CD4-positive, alpha-beta T cell (primary cell): ENCODE measurements around the gene RSU1. TPM values are rescaled to one million over a fixed set of nuclear protein-coding genes. Genes with fewer than 3 reads are reported as not detected.
A peak's percentile ranks its signal among the peaks of the same experiment; 100 is the strongest.

Experiments used
- ATAC-seq: fragments of 200-7000 bp; cut with Tn5 transposase; one replicate; pipeline ENCODE4 v1.10.0; 2022; ENCODE audit warnings: mild to moderate bottlenecking; ENCODE audit not compliant: poor library complexity
- CTCF ChIA-PET: fragments of 350-600 bp; sonication (Branson Sonifier 250); formaldehyde crosslinking; loops from one replicate; lab custom pipeline; 2021; ENCODE audit warnings: antibody characterized with exemption, inconsistent platforms; lab: Charles Lee
- POLR2A ChIA-PET: fragments of 350-600 bp; sonication (Branson Sonifier 250); formaldehyde crosslinking; loops from one replicate; lab custom pipeline; 2021; ENCODE audit warnings: antibody characterized with exemption, inconsistent platforms; lab: Charles Lee
- DNase-seq, 14 experiments: peaks; one replicate each; pipeline ENCODE4 v3.0.0-alpha.2; 2013 to 2020; ENCODE audit warnings: mixed read lengths in 2 of 14
- H3K27ac ChIP-seq, 2 donors: one replicate each; pipeline versions ENCODE4 v1.5.1 to v1.7.0; 2013; ENCODE audit warnings: low read length in 2 of 2, low read depth in 1 of 2, mild to moderate bottlenecking in 1 of 2
- H3K27me3 ChIP-seq, 2 experiments: 1 replicate in 1 of 2; 2 replicates in 1 of 2; pipeline versions ENCODE4 v1.6.1 to v1.7.0; 2013; ENCODE audit warnings: low read length in 2 of 2, control low read depth in 1 of 2, mild to moderate bottlenecking in 1 of 2, moderate library complexity in 1 of 2; ENCODE audit not compliant: insufficient read depth in 2 of 2, control insufficient read depth in 1 of 2
- H3K36me3 ChIP-seq: one replicate; pipeline ENCODE4 v1.6.1; 2013; ENCODE audit warnings: low read length, control low read depth; ENCODE audit not compliant: insufficient read depth
- H3K4me1 ChIP-seq: one replicate; pipeline ENCODE4 v1.6.1; 2013; ENCODE audit warnings: low read length, control low read depth; ENCODE audit not compliant: insufficient read depth
- H3K4me3 ChIP-seq: one replicate; pipeline ENCODE4 v1.5.1; 2013; ENCODE audit warnings: mild to moderate bottlenecking, low read length, moderate library complexity
- H3K9me3 ChIP-seq, 2 experiments: 1 replicate in 1 of 2; 2 replicates in 1 of 2; pipeline versions ENCODE4 v1.6.1 to v1.7.0; 2013; ENCODE audit warnings: low read length in 2 of 2, mild to moderate bottlenecking in 2 of 2, control low read depth in 1 of 2, moderate library complexity in 1 of 2; ENCODE audit not compliant: control insufficient read depth in 1 of 2, insufficient read depth in 1 of 2
- H3K27ac Mint-ChIP-seq: one replicate; pipeline ENCODE4 v1.8.0; 2020; ENCODE audit warnings: mixed read lengths
- H3K27me3 Mint-ChIP-seq: one replicate; pipeline ENCODE4 v1.8.0; 2021; ENCODE audit warnings: mixed read lengths
- H3K36me3 Mint-ChIP-seq: one replicate; pipeline ENCODE4 v1.8.0; 2021; ENCODE audit warnings: low read depth, mixed read lengths
- H3K4me1 Mint-ChIP-seq: one replicate; pipeline ENCODE4 v1.8.0; 2021; ENCODE audit warnings: low read depth, mixed read lengths
- H3K4me3 Mint-ChIP-seq: one replicate; pipeline ENCODE4 v1.8.0; 2020; ENCODE audit warnings: mild to moderate bottlenecking, mixed read lengths
- H3K9me3 Mint-ChIP-seq: one replicate; pipeline ENCODE4 v1.8.0; 2020; ENCODE audit warnings: mixed read lengths
- CTCF ChIP-seq: fragments of 200-600 bp; IDR thresholded peaks from one replicate; pipeline ENCODE4 v1.8.0; 2022; ENCODE audit warnings: antibody characterized with exemption, mild to moderate bottlenecking
- intact Hi-C, 2 experiments: fragments of 100-400 bp; cut with DNase I in 1 of 2; cut with micrococcal nuclease in 1 of 2; formaldehyde crosslinking; loops; one replicate each; pipeline versions ENCODE4 v1.15.1 to v1.9.0; 2023 to 2025; cut with DNase I, micrococcal nuclease
- total RNA-seq, 174 experiments: library from RNA in 2 of 174; stranded (reverse) in 2 of 174; gene quantifications; one replicate each; pipeline ENCODE4 v1.2.3 and lab custom pipeline; 2021 to 2026

RSU1 gene
- total RNA-seq, 2 experiments from 2014 or later: 26.2 to 28.8 TPM

- no peak for ATAC-seq
- no peaks in the 10 kb centered on the region for H3K9me3 ChIP-seq
- H3K27ac ChIP-seq: no peak overlapping the region
- H3K4me3 ChIP-seq: no peak overlapping the region
- no peak for TF ChIP-seq CTCF
- DNase-seq: no peak
- H3K36me3 ChIP-seq: no peaks in the 10 kb centered on the region
- no peak overlapping the region for H3K27ac Mint-ChIP-seq
- intact Hi-C loops: no loop called here
- H3K4me1 ChIP-seq: no peaks in the 10 kb centered on the region
- no peak overlapping the region for H3K4me3 Mint-ChIP-seq
- no peaks in the 10 kb centered on the region for H3K9me3 Mint-ChIP-seq
- CTCF ChIA-PET: no interaction called here
- H3K36me3 Mint-ChIP-seq: peaks cover 10% of the 10 kb centered on the region
- POLR2A ChIA-PET: no interaction called here
- H3K27me3 Mint-ChIP-seq: no peaks in the 10 kb centered on the region
- no peaks in the 10 kb centered on the region for H3K4me1 Mint-ChIP-seq
- H3K27me3 ChIP-seq: no peaks in the 10 kb centered on the region
Observed at GRCh38 chr10:16648366-16648765, 168.9 kb downstream of the RSU1 start.

- no peaks in the 10 kb centered on the region for H3K9me3 ChIP-seq
- Mint-ChIP-seq H3K4me3 (no peak overlapping the region), H3K27ac (no peak overlapping the region), H3K36me3 (peaks cover 10% of the 10 kb centered on the region), H3K9me3 (no peaks in the 10 kb centered on the region), H3K27me3 (no peaks in the 10 kb centered on the region), H3K4me1 (no peaks in the 10 kb centered on the region)
- no peak overlapping the region for H3K4me3 ChIP-seq
- no peak overlapping the region for H3K27ac ChIP-seq
- H3K36me3 ChIP-seq: no peaks in the 10 kb centered on the region
- H3K4me1 ChIP-seq: no peaks in the 10 kb centered on the region
- intact Hi-C loops: no loop called here
- ChIA-PET POLR2A (no interaction called here), CTCF (no interaction called here)
- ATAC-seq (no peak), DNase-seq (peak in 1 of 14 experiments; percentile 4)
- TF ChIP-seq CTCF: no peak
- H3K27me3 ChIP-seq: no peaks in the 10 kb centered on the region
Observed at GRCh38 chr10:16646181-16647059, 170.8 kb downstream of the RSU1 start.

- intact Hi-C loops: no loop called here
- peaks cover 13% of the 10 kb centered on the region for H3K36me3 Mint-ChIP-seq
- no peak overlapping the region for H3K27ac Mint-ChIP-seq
- H3K36me3 ChIP-seq: no peaks in the 10 kb centered on the region
- DNase-seq: no peak
- no peak overlapping the region for H3K27ac ChIP-seq
- ChIA-PET POLR2A (no interaction called here), CTCF (no interaction called here)
- no peaks in the 10 kb centered on the region for H3K9me3 Mint-ChIP-seq
- no peak for TF ChIP-seq CTCF
- H3K4me3 ChIP-seq: no peak overlapping the region
- H3K27me3 ChIP-seq: no peaks in the 10 kb centered on the region
- H3K27me3 Mint-ChIP-seq: no peaks in the 10 kb centered on the region
- H3K4me1 Mint-ChIP-seq: no peaks in the 10 kb centered on the region
- ATAC-seq: no peak
- no peaks in the 10 kb centered on the region for H3K9me3 ChIP-seq
- H3K4me1 ChIP-seq: no peaks in the 10 kb centered on the region
- H3K4me3 Mint-ChIP-seq: no peak overlapping the region
Observed at GRCh38 chr10:16644146-16644545, 173.1 kb downstream of the RSU1 start.
